Effector memory CD8-positive, alpha-beta T cell (primary cell): Measurements from ENCODE around the gene TUBE1.
"Not testable (repeated sequence)": the region's sequence is repeated elsewhere in the genome, so short reads cannot be mapped to it uniquely, and the experiment has no call there.

ENCODE experiments used
- ATAC-seq: fragments of 150-1000 bp; cut with Tn5 transposase; replicated peaks from 2 replicates; pipeline ENCODE4 v1.10.0; 2021; ENCODE audit warnings: mild to moderate bottlenecking, moderate library complexity
- DNase-seq, 3 experiments: peaks; one replicate each; pipeline ENCODE4 v3.0.0; 2021
- H3K27ac Mint-ChIP-seq, 2 donors: one replicate each; pipeline ENCODE4 v1.8.0; 2022; ENCODE audit warnings: mild to moderate bottlenecking in 2 of 2, mixed read lengths in 2 of 2, moderate library complexity in 2 of 2
- H3K27me3 Mint-ChIP-seq, 2 donors: one replicate each; pipeline ENCODE4 v1.8.0; 2022; ENCODE audit warnings: mixed read lengths in 2 of 2
- H3K36me3 Mint-ChIP-seq: one replicate; pipeline ENCODE4 v1.8.0; 2022; ENCODE audit warnings: mild to moderate bottlenecking, moderate library complexity, mixed read lengths; ENCODE audit not compliant: insufficient read depth
- H3K4me1 Mint-ChIP-seq, 2 donors: one replicate each; pipeline ENCODE4 v1.8.0; 2022; ENCODE audit warnings: low read depth in 2 of 2, mixed read lengths in 2 of 2
- H3K4me3 Mint-ChIP-seq, 2 donors: one replicate each; pipeline ENCODE4 v1.8.0; 2022; ENCODE audit warnings: mild to moderate bottlenecking in 2 of 2, mixed read lengths in 2 of 2, moderate library complexity in 2 of 2
- H3K9me3 Mint-ChIP-seq, 2 donors: one replicate each; pipeline ENCODE4 v1.8.0; 2022; ENCODE audit warnings: mixed read lengths in 2 of 2

TUBE1 gene

GRCh38 chr6:112106026-112106425, 18.7 kb upstream of the TUBE1 start:
- H3K4me3 Mint-ChIP-seq, H3K4me1 Mint-ChIP-seq, DNase-seq, ATAC-seq, H3K27ac Mint-ChIP-seq, H3K36me3 Mint-ChIP-seq, H3K27me3 Mint-ChIP-seq, H3K9me3 Mint-ChIP-seq: not testable (repeated sequence)

GRCh38 chr6:112100561-112100960, 13.3 kb upstream of the TUBE1 start:
- ATAC-seq (no peak), DNase-seq (no peak)
- H3K4me1 Mint-ChIP-seq, result no peaks in the 10 kb centered on the region
- no peak overlapping the region for H3K4me3 Mint-ChIP-seq
- no peak overlapping the region for H3K27ac Mint-ChIP-seq
- H3K36me3 Mint-ChIP-seq, result no peaks in the 10 kb centered on the region
- no peaks in the 10 kb centered on the region for H3K9me3 Mint-ChIP-seq
- H3K27me3 Mint-ChIP-seq, result peaks cover 0 to 12% of the 10 kb centered on the region in 2 donors

DNA sequence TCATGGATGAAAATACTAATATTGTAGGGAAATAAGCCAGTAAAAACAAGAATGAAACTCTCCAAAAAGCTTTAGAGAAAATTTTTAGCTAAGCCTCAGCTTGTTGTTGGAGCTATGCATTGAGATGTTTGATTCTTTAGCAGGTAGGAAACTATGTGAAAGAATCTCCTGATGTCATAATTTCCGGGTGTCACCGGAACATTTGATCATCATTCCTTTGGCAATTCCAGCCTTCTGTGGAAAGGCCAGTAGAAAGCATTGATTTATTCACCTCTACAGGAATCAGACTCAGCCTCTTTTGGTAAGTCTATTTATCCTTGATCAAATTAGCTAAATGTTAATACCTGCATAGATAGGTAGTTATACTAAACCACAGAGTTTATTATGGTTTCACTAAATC, 9.6 kb upstream of the TUBE1 start:
- ATAC-seq, result no peak
- no peaks in the 10 kb centered on the region for H3K4me1 Mint-ChIP-seq

GRCh38 chr6:112087916-112088315, 634 bp upstream of the TUBE1 start:
- ATAC-seq (no peak), DNase-seq (peak in 1 of 3 experiments; percentile 2)
- no peaks in the 10 kb centered on the region for H3K9me3 Mint-ChIP-seq
- peaks cover 19 to 39% of the 10 kb centered on the region in 2 donors for H3K27me3 Mint-ChIP-seq
- H3K4me1 Mint-ChIP-seq, result peaks cover 0 to 8% of the 10 kb centered on the region in 2 donors
- H3K4me3 Mint-ChIP-seq, result no peak overlapping the region
- peaks cover 17% of the 10 kb centered on the region for H3K36me3 Mint-ChIP-seq
- no peak overlapping the region for H3K27ac Mint-ChIP-seq

More for the DNA sequence above, 9.6 kb upstream of the TUBE1 start:
- peaks cover 5 to 22% of the 10 kb centered on the region in 2 donors for H3K27me3 Mint-ChIP-seq
- no peak for DNase-seq
- H3K27ac Mint-ChIP-seq, result no peak overlapping the region
- H3K9me3 Mint-ChIP-seq, result no peaks in the 10 kb centered on the region
- no peaks in the 10 kb centered on the region for H3K36me3 Mint-ChIP-seq
- H3K4me3 Mint-ChIP-seq, result no peak overlapping the region

DNA sequence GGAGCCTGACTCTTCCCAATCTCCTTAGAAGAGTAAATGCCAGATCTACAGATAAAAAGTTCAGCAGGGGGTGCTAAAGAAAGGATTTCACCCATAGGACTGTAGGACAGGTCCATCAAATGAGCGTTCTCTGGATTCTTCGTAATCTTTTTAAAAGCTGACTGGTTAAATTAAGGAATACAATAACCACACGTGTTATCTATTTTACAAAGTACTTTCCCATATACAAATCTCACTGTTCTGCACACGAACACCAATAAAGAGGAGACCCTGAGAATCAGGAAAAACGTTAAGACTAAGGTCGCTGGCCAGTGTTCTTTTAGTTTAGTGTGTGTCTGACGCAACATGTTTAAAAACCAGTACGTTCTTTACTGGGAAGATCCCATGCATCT, 542 bp downstream of the TUBE1 start:
- H3K4me3 Mint-ChIP-seq, result no peak overlapping the region
- ATAC-seq, result no peak
- no peak for DNase-seq
- peaks cover 12 to 30% of the 10 kb centered on the region in 2 donors for H3K27me3 Mint-ChIP-seq
- H3K4me1 Mint-ChIP-seq, result peaks cover 0 to 8% of the 10 kb centered on the region in 2 donors
- H3K9me3 Mint-ChIP-seq, result no peaks in the 10 kb centered on the region
- no peak overlapping the region for H3K27ac Mint-ChIP-seq
- peaks cover 17% of the 10 kb centered on the region for H3K36me3 Mint-ChIP-seq

DNA sequence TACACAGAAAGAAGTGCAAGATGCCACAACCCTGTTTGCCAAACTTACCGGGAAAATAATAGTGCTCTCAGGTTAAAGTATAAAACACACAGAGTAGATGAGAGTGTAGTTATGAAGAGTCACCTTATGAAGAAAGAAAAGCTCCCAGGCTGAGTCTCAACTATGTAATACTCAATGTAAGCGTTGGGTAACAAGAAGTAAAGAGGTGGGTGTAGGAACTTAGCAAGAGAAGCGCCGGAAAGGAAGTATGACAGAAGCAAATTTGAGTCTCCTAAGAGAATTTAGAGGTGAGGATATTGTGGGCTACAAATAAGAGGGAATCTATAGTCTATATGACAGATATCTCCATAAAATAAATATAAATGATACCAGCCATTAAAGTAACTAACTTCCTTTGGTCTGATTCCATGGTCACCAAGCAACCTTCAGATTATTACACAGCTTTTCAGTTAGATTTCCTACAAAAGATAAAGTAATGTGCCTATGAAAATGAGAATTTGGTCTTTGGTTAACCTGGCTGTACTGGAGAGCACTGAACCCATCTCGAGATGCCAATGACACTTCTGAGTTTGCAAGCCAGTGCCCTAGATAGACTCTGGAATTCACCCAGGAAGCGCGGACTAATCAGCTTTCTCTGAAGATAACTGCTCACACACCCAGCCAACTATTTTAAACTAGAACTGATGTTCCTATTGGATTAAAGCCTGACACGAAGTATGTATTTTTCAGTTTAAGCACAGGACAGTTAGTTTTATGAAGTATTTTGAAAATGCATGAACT, 1.8 kb downstream of the TUBE1 start:
- no peak for ATAC-seq
- Mint-ChIP-seq H3K36me3 (peaks cover 13% of the 10 kb centered on the region), H3K4me1 (peaks cover 0 to 8% of the 10 kb centered on the region in 2 donors), H3K9me3 (no peaks in the 10 kb centered on the region), H3K27me3 (peaks cover under 1 to 19% of the 10 kb centered on the region in 2 donors), H3K27ac (no peak overlapping the region), H3K4me3 (no peak overlapping the region)
- no peak for DNase-seq

DNA sequence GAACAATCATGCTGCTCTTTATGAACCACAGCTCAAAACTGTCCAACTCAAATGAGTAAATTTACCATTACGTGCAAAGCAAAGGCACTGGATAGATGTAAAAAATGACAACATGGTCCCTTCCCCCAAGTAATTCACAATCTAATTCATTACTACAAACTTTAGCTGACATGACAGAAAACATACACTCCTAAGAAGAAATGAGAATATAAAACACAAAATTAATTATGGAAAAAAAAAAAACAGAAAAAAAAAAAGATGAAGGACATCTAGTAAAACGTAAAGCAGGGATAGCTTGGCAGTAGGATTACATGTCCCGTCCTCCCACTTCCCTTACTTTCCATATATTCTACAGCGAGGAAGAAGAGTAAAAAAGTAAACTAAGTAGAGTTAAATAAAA, 5.7 kb downstream of the TUBE1 start:
- Mint-ChIP-seq H3K36me3 (peaks cover 29% of the 10 kb centered on the region), H3K9me3 (no peaks in the 10 kb centered on the region), H3K27me3 (no peaks in the 10 kb centered on the region), H3K4me3 (no peak overlapping the region), H3K4me1 (peaks cover 0 to 4% of the 10 kb centered on the region in 2 donors), H3K27ac (no peak overlapping the region)
- ATAC-seq, result no peak
- no peak for DNase-seq

DNA sequence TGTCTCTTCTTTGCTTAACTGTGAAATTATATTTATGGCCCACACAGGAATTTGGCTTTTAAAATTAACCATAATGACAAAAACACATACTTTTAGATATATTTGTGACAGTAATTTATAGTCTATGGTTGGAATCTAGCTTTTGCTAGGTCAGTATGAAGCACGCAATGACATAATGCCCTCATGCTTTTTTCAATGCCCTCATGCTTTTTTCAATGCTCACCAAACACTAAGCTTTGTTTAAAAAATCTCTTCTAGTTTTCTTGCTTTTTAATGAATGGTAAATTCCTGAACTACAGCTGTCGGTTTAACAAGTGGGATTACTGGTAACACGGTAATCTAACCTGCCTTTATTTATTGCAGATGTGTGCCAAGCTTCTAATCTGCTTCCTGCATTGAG, 20.7 kb downstream of the TUBE1 start:
- no peak for ATAC-seq
- Mint-ChIP-seq H3K36me3 (peaks cover 17% of the 10 kb centered on the region), H3K4me1 (no peaks in the 10 kb centered on the region), H3K4me3 (no peak overlapping the region), H3K27me3 (no peaks in the 10 kb centered on the region), H3K27ac (no peak overlapping the region), H3K9me3 (no peaks in the 10 kb centered on the region)
- DNase-seq, result no peak

- DNase-seq (no peak), ATAC-seq (no peak)
- H3K27me3 Mint-ChIP-seq, result no peaks in the 10 kb centered on the region
- no peak overlapping the region for H3K4me3 Mint-ChIP-seq
- no peaks in the 10 kb centered on the region for H3K4me1 Mint-ChIP-seq
- no peak overlapping the region for H3K27ac Mint-ChIP-seq
- peaks cover 12% of the 10 kb centered on the region for H3K36me3 Mint-ChIP-seq
- H3K9me3 Mint-ChIP-seq, result no peaks in the 10 kb centered on the region
Measured at GRCh38 chr6:112065426-112065986, 21.8 kb downstream of the TUBE1 start.

GRCh38 chr6:112062966-112063365, 24.3 kb downstream of the TUBE1 start:
- Mint-ChIP-seq H3K4me3 (no peak overlapping the region), H3K36me3 (no peaks in the 10 kb centered on the region), H3K9me3 (no peaks in the 10 kb centered on the region), H3K27ac (no peak overlapping the region), H3K4me1 (no peaks in the 10 kb centered on the region), H3K27me3 (no peaks in the 10 kb centered on the region)
- DNase-seq (no peak), ATAC-seq (no peak)

DNA sequence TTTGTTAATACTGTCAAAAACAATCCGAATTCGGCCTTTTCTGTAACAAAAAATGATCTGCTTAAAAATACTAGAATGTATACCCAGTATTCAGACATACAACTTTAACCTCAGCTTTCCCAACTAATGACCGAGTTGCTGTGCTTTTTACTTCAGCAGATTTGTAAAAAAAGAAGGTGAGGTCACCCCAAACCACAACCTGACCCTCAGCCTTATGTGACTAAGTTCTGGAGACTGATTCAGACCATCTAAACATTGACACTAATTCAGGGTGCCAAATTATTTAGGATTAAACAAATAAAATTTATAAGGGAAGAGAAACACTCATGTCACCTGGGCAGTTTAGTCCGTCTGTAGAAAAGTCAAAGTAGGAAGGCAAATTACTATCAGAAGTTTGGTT, 25.7 kb downstream of the TUBE1 start:
- ATAC-seq (no peak), DNase-seq (no peak)
- Mint-ChIP-seq H3K27me3 (no peaks in the 10 kb centered on the region), H3K9me3 (no peaks in the 10 kb centered on the region), H3K36me3 (no peaks in the 10 kb centered on the region), H3K4me1 (no peaks in the 10 kb centered on the region), H3K4me3 (no peak overlapping the region), H3K27ac (no peak overlapping the region)

GRCh38 chr6:112058243-112059032, 28.8 kb downstream of the TUBE1 start:
- no peak for DNase-seq
- Mint-ChIP-seq H3K4me3 (no peak overlapping the region), H3K27me3 (peaks cover 13 to 19% of the 10 kb centered on the region in 2 donors), H3K27ac (no peak overlapping the region), H3K9me3 (no peaks in the 10 kb centered on the region), H3K4me1 (no peaks in the 10 kb centered on the region), H3K36me3 (no peaks in the 10 kb centered on the region)
- no peak for ATAC-seq

GRCh38 chr6:112054555-112055190, 32.6 kb downstream of the TUBE1 start:
- DNase-seq (no peak), ATAC-seq (no peak)
- Mint-ChIP-seq H3K4me1 (no peaks in the 10 kb centered on the region), H3K36me3 (no peaks in the 10 kb centered on the region), H3K9me3 (no peaks in the 10 kb centered on the region), H3K27ac (no peak overlapping the region), H3K4me3 (no peak overlapping the region), H3K27me3 (peaks cover 18 to 36% of the 10 kb centered on the region in 2 donors)
